HepG2 (cell line): ENCODE measurements around the gene SPI1. TPM values are rescaled to one million over a fixed set of nuclear protein-coding genes. Genes with fewer than 3 reads are reported as not detected.

Experiments
- ARNTL ChIP-seq: sonication (generic); formaldehyde crosslinking; IDR thresholded peaks from 2 replicates; pipeline ENCODE4 v1.4.0; 2020; ENCODE audit warnings: mild to moderate bottlenecking, missing genetic modification reagents
- ATF7 ChIP-seq, 2 experiments: fragments of 450-650 bp in 1 of 2; sonication (generic) in 1 of 2; formaldehyde crosslinking in 1 of 2; IDR thresholded peaks; 2 replicates each; pipeline versions ENCODE4 v1.4.0 to v1.6.1; 2016 to 2020; ENCODE audit warnings: antibody characterized with exemption in 1 of 2, mild to moderate bottlenecking in 1 of 2, missing genetic modification reagents in 1 of 2
- BHLHE40 ChIP-seq: IDR thresholded peaks from 2 replicates; pipeline ENCODE4 v1.6.1; 2011; ENCODE audit warnings: low read length, improper control_type of control experiment
- DNMT3B ChIP-seq: conservative IDR thresholded peaks from 2 replicates; pipeline ENCODE4 v1.6.1; 2016; ENCODE audit warnings: missing biosample characterization, control low read depth
- ELK4 ChIP-seq: sonication (generic); formaldehyde crosslinking; IDR thresholded peaks from 2 replicates; pipeline ENCODE4 v1.9.0; 2021; ENCODE audit warnings: missing genetic modification reagents, borderline replicate concordance
- FOSL2 ChIP-seq: sonication (generic); formaldehyde crosslinking; IDR thresholded peaks from 2 replicates; pipeline ENCODE4 v1.4.0; 2020; ENCODE audit warnings: missing genetic modification reagents
- FOXM1 ChIP-seq: sonication (generic); formaldehyde crosslinking; IDR thresholded peaks from 2 replicates; pipeline ENCODE4 v1.5.0; 2020; ENCODE audit warnings: missing genetic modification reagents
- HNF4G ChIP-seq, 2 experiments: sonication (generic) in 1 of 2; formaldehyde crosslinking in 1 of 2; IDR thresholded peaks; 2 replicates each; pipeline versions ENCODE4 v1.4.0 to v1.6.1; 2011 to 2020; ENCODE audit warnings: borderline replicate concordance in 2 of 2, low read depth in 2 of 2, mild to moderate bottlenecking in 2 of 2, low read length in 1 of 2, missing genetic modification reagents in 1 of 2, moderate library complexity in 1 of 2
- SSRP1 ChIP-seq: IDR thresholded peaks from 2 replicates; pipeline ENCODE4 v1.6.1; 2016; ENCODE audit warnings: control low read depth
- ZBTB25 ChIP-seq: IDR thresholded peaks from 2 replicates; pipeline ENCODE4 v1.6.1; 2018; ENCODE audit warnings: missing genetic modification reagents
- ZNF3 ChIP-seq: IDR thresholded peaks from 2 replicates; pipeline ENCODE4 v1.7.0; 2017; ENCODE audit warnings: inconsistent platforms
- ZNF432 ChIP-seq: sonication (generic); formaldehyde crosslinking; IDR thresholded peaks from 2 replicates; pipeline ENCODE4 v1.5.0; 2020; ENCODE audit warnings: missing genetic modification reagents, mild to moderate bottlenecking, borderline replicate concordance
- ZNF775 ChIP-seq: sonication (generic); formaldehyde crosslinking; IDR thresholded peaks from 2 replicates; pipeline ENCODE4 v1.4.0; 2020; ENCODE audit warnings: missing genetic modification reagents, mild to moderate bottlenecking, moderate library complexity, borderline replicate concordance
- ZNF781 ChIP-seq: sonication (generic); formaldehyde crosslinking; IDR thresholded peaks from 2 replicates; pipeline ENCODE4 v1.5.1; 2020; ENCODE audit warnings: borderline replicate concordance, mild to moderate bottlenecking, missing genetic modification reagents; ENCODE audit errors: not compliant biosample characterization
- polyA plus RNA-seq, 8 experiments: library from polyadenylated mRNA; depleted of rRNA in 3 of 8; stranded (reverse) in 7 of 8; unstranded in 1 of 8; fragments of >200 nt; fragmentation: Illumina TruSeq in 4 of 8; extraction: Trizol in 4 of 8; gene quantifications; 2 replicates each; pipeline versions ENCODE4 v1.2.1 to v1.2.3, GENCODE V29; 2011 to 2016; ENCODE audit warnings: low read depth in 4 of 8, missing spikeins in 1 of 8, mixed read lengths in 1 of 8; ENCODE audit not compliant: insufficient read depth in 1 of 8
- total RNA-seq, 5 experiments: library from RNA; depleted of rRNA; stranded (reverse); fragments of >200 nt; fragmentation: Illumina TruSeq; extraction: Trizol; gene quantifications; 2 replicates each; pipeline ENCODE4 v1.2.3, GENCODE V29; 2016; ENCODE audit warnings: low read depth in 1 of 5
- TF ChIP-seq, protein P1 (sequence below): sonication (generic); formaldehyde crosslinking; IDR thresholded peaks from 2 replicates; pipeline ENCODE4 v1.5.0; 2020; ENCODE audit warnings: missing genetic modification reagents

SPI1 gene
- total and polyA plus RNA-seq, 2 of the 13 experiments (the other 11 are each of a cell fraction or from before 2014, with no cell fraction given): not detected

DNA sequence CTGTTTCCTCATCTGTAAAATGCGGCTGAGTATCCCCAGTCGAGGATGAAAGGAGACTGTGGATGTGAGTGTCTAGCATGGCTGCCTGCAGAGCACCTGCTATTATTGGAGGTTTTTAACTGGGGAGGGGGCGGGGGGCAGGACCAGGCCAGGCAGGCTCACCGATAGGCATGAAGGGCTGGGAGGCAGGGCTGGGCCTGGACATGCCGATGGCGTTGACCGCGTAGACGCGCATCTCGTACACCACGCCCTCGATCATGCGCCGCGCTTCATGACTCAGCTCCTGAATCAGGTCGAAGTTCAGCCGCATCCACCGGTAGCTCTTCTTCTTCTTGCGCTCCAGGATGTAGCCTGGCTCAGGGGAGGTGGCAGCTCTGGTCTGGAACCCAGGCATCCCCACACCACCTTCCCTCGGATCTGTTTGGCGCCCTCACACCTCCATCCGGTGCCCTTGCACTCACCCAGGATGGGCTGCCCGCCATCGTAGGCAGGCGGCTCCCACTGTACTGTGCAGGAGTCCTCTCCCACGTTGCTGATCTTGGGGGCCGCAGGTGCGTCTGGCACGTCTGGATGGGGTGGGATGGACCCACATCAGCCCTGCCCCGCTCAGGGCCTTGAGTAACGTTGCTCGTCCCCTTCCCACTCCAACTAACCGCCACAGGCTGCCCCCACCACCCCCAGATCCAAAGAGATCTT is 41.0 kb downstream of the SPI1 start (continued):
- no peak for TF ChIP-seq ZNF781 (CRISPR knock-in tag)
- no peak for TF ChIP-seq BHLHE40
- no peak for TF ChIP-seq HNF4G (IDR thresholded peaks at IDR 0.05; ENCODE audit: borderline replicate concordance, low read depth, low read length)
- TF ChIP-seq HNF4G (CRISPR knock-in tag; IDR thresholded peaks at IDR 0.05; ENCODE audit: borderline replicate concordance, low read depth): no peak
- TF ChIP-seq ZNF3: no peak
- no peak for TF ChIP-seq ATF7 (IDR thresholded peaks at IDR 0.05)
- no peak for TF ChIP-seq ATF7 (CRISPR knock-in tag; IDR thresholded peaks at IDR 0.05)
- TF ChIP-seq ZBTB25: no peak
- TF ChIP-seq ELK4 (CRISPR knock-in tag): no peak
- TF ChIP-seq, protein P1, sequence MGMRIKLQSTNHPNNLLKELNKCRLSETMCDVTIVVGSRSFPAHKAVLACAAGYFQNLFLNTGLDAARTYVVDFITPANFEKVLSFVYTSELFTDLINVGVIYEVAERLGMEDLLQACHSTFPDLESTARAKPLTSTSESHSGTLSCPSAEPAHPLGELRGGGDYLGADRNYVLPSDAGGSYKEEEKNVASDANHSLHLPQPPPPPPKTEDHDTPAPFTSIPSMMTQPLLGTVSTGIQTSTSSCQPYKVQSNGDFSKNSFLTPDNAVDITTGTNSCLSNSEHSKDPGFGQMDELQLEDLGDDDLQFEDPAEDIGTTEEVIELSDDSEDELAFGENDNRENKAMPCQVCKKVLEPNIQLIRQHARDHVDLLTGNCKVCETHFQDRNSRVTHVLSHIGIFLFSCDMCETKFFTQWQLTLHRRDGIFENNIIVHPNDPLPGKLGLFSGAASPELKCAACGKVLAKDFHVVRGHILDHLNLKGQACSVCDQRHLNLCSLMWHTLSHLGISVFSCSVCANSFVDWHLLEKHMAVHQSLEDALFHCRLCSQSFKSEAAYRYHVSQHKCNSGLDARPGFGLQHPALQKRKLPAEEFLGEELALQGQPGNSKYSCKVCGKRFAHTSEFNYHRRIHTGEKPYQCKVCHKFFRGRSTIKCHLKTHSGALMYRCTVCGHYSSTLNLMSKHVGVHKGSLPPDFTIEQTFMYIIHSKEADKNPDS (CRISPR knock-in tag): no peak
- no peak for TF ChIP-seq ARNTL
- TF ChIP-seq SSRP1 (CRISPR knock-in tag): no peak
- no peak for TF ChIP-seq FOXM1 (CRISPR knock-in tag)
- TF ChIP-seq ZNF775: no peak
- peak; percentile 29; the same call in 1 of the 2 replicates for TF ChIP-seq FOSL2
- TF ChIP-seq DNMT3B: no peak
- no peak for TF ChIP-seq ZNF432 (CRISPR knock-in tag)
